Heart left ventricle (tissue), 16 donors: ENCODE results near the gene ADAM19. TPM values are rescaled to one million over a fixed set of nuclear protein-coding genes. Genes with fewer than 3 reads are reported as not detected.

Source experiments
- ATAC-seq, 4 donors: fragments of 200-7000 bp; cut with Tn5 transposase; one replicate each; pipeline ENCODE4 v1.9.1; 2020 to 2022; ENCODE audit warnings: moderate library complexity in 4 of 4, mild to moderate bottlenecking in 3 of 4, moderate number of reproducible peaks in 1 of 4
- DNase-seq, 5 donors: peaks; one replicate each; pipeline ENCODE4 v3.0.0-alpha.2; 2020
- H3K27ac ChIP-seq, 12 donors: fragments of 200-600 bp; sonication (generic) in 4 of 12; one replicate each; pipeline versions ENCODE4 v1.5.0 to v1.8.0; 2016 to 2022; ENCODE audit warnings: mild to moderate bottlenecking in 2 of 12
- H3K27me3 ChIP-seq, 9 donors: fragments of 200-600 bp; sonication (generic) in 2 of 9; one replicate each; pipeline versions ENCODE4 v1.5.1 to v1.8.0; 2016 to 2022; ENCODE audit warnings: mild to moderate bottlenecking in 3 of 9
- H3K36me3 ChIP-seq, 9 donors: fragments of 200-600 bp; sonication (generic) in 2 of 9; one replicate each; pipeline versions ENCODE4 v1.5.0 to v1.8.0; 2018 to 2022; ENCODE audit warnings: mild to moderate bottlenecking in 2 of 9
- H3K4me1 ChIP-seq, 12 donors: fragments of 200-600 bp; sonication (generic) in 4 of 12; one replicate each; pipeline versions ENCODE4 v1.5.0 to v1.8.0; 2016 to 2022; ENCODE audit warnings: mild to moderate bottlenecking in 3 of 12
- H3K4me3 ChIP-seq, 12 donors: fragments of 200-600 bp; sonication (generic) in 4 of 12; one replicate each; pipeline versions ENCODE4 v1.5.0 to v1.8.0; 2017 to 2022; ENCODE audit warnings: mild to moderate bottlenecking in 9 of 12, moderate library complexity in 4 of 12
- H3K9me3 ChIP-seq, 12 donors: fragments of 200-600 bp; sonication (generic) in 4 of 12; one replicate each; pipeline versions ENCODE4 v1.5.0 to v1.8.0; 2016 to 2022; ENCODE audit warnings: mild to moderate bottlenecking in 1 of 12
- POLR2A ChIP-seq, 2 donors: fragments of 450-650 bp; IDR thresholded peaks; one replicate each; pipeline ENCODE4 v1.6.1; 2017; ENCODE audit warnings: antibody characterized with exemption in 2 of 2, mild to moderate bottlenecking in 2 of 2, moderate library complexity in 2 of 2
- WGBS, 4 donors: extraction: QIAGEN DNeasy Blood & Tissue Kit in 2 of 4; methylation state at CpG; one replicate each; pipeline versions ENCODE4 v1.1.5 to v1.1.7; 2013 to 2018; 5-methylcytosine and 5-hydroxymethylcytosine counted together
- intact Hi-C, 10 donors: fragments of 100-400 bp; cut with DNase I; formaldehyde crosslinking; loops; one replicate each; pipeline versions ENCODE4 v1.11.1 to v1.14.2; 2022
- polyA plus RNA-seq, 2 donors: library from polyadenylated mRNA; stranded (reverse); fragments of 200-250 nt; gene quantifications; one replicate each; pipeline ENCODE4 v1.2.3, GENCODE V29; 2013
- total RNA-seq, 9 donors: library from RNA; depleted of rRNA in 2 of 9; stranded (reverse); fragments of >200 nt in 2 of 9; fragmentation: NEBNext Ultra II Directional in 3 of 9; extraction: Animal tissue kit (Norgen Biotek cat#: 25700) in 3 of 9; gene quantifications; one replicate each; pipeline versions ENCODE4 v1.1.0 to v1.2.4, GENCODE V29; 2016 to 2023
- TF ChIP-seq, protein P1 (sequence below), 12 donors: fragments of 200-600 bp; sonication (generic) in 4 of 12; IDR thresholded peaks; one replicate each; pipeline versions ENCODE4 v1.5.0 to v1.8.0; 2018 to 2022; ENCODE audit warnings: antibody characterized with exemption in 12 of 12, mild to moderate bottlenecking in 5 of 12
- donor health status: ischemic (EF 13 %, LVEDD 7.1; RV severe dilation, severe dysfunction).
- donor health status: healthy with polysubstance abuse.
- donor health status: DM: no; HTN: yes; CAD: no.
- donor health status: DM: no; HTN: no; CAD: no.
- donor health status: ischemic (EF 25% LVEDD 6.9; RV normal size, moderate dysfunction).
- donor health status: ischemic (EF 25% LVEDD 5.7; RV mildly dilated, moderate dysfunction).
- donor health status: healthy.
- donor health status: DM: yes; HTN: yes; CAD: no.
- donor health status: ischemic (EF 35%, LVEDD 5.7; RV mildly dilated, moderate dysfunction).
- donor health status: nonischemic (EF 11% LVEDD 7.7; RV severe dilation, severe dysfunction).
- donor health status: DM: yes; HTN: yes; CAD: no.
- donor health status: PGD.
- donor health status: ischemic (EF 29% LVEDD 5.4; RV normal size, mild dysfunction).
- donor health status: nonischemic (EF 23%, LVEDD 6.1; RV moderate dilation, normal function).

ADAM19 gene
- total and polyA plus RNA-seq, 11 donors = 6.5 to 47.6 (median 19.0) TPM

DNA sequence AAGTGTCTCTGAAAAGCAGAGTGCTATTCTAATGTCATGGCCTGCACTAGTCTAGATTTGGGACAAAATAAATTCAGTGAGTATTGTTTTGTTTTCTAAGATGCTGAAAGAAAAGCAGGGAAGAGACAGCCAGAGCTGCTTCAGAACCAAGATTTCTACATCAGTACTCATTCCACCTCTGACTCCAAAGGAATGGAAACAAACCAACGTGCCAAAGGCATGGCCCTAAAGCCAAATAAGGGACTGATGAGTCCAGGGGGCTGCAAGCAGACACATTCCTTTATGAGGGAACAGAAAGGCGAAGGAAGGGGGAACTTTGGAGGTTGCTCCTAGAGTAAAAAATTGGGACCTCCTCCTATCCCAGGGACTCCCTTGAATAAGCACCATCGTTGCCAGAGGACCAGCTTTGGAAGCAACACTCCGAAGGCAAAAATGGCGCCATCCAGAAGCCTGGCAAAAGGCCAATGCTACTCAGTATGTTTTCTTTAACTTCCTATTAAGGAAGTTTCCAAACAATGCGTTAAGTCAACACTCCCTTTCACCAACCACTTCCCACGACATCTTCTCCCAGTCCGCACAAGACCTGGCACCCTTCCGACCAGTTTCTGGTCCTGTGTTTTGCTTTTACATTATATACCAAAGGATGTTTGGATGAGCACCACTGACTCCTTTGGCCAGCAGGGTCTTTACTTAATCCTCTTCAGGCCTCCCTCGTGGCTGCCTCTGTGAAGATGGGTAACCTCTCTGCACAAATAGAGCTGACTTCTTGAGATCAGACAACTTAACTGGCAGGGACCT, 31.6 kb downstream of the ADAM19 start:
- H3K27ac ChIP-seq = peak overlapping the region in 8 of 12 donors; percentile 9 to 81 (median 36)
- TF ChIP-seq, protein P1, sequence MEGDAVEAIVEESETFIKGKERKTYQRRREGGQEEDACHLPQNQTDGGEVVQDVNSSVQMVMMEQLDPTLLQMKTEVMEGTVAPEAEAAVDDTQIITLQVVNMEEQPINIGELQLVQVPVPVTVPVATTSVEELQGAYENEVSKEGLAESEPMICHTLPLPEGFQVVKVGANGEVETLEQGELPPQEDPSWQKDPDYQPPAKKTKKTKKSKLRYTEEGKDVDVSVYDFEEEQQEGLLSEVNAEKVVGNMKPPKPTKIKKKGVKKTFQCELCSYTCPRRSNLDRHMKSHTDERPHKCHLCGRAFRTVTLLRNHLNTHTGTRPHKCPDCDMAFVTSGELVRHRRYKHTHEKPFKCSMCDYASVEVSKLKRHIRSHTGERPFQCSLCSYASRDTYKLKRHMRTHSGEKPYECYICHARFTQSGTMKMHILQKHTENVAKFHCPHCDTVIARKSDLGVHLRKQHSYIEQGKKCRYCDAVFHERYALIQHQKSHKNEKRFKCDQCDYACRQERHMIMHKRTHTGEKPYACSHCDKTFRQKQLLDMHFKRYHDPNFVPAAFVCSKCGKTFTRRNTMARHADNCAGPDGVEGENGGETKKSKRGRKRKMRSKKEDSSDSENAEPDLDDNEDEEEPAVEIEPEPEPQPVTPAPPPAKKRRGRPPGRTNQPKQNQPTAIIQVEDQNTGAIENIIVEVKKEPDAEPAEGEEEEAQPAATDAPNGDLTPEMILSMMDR (IDR thresholded peaks at IDR 0.05) = no peak
- no peak for TF ChIP-seq POLR2A (IDR thresholded peaks at IDR 0.05)
- no peaks in the 10 kb centered on the region for H3K9me3 ChIP-seq
- H3K4me3 ChIP-seq = no peak overlapping the region
- 50 to 73% (median 63%) methylated on average over 10 of the region's 10 CpGs for WGBS, 4 donors
- H3K4me1 ChIP-seq = peaks cover 0 to 97% (median 82%) of the 10 kb centered on the region in 12 donors
- H3K36me3 ChIP-seq = no peaks in the 10 kb centered on the region
- ATAC-seq (no peak), DNase-seq (no peak)
- intact Hi-C loops = no loop called here
- H3K27me3 ChIP-seq = no peaks in the 10 kb centered on the region

DNA sequence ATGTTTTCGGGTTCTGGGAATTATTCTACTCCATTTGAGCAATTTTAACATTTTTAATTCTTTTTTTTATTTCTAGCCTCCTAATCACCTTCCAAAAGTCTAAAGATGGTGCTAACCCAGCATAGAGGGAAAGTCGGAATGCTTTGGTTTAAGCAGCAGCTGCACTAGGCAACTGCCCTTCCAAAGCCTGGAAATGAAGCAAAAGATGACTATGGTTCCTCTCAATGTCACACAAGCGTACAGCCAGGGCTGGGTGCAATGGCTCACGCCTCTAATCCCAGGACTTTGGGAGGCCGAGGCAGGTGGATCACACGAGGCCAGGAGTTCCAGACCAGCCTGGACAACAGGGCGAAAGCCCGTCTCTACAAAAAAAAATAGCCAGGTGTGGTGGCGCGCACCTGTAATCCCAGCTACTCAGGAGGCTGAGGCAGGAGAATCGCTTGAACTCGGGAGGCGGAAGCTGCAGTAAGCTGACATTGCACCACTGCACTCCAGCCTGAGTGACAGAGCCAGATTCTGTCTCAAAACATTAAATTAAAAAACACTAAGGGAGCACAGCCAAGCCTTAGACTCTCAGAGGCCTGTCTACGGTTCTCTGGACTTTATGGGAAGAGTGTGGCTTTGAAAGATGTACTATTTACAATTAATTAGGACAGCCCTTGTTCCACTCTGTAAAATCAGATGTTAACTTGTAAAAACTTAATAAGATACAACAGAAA, 33.1 kb downstream of the ADAM19 start:
- DNase-seq (no peak), ATAC-seq (no peak)
- Histone ChIP-seq H3K9me3 (no peaks in the 10 kb centered on the region), H3K4me1 (peaks cover 0 to 97% (median 71%) of the 10 kb centered on the region in 12 donors), H3K36me3 (peaks cover 0 to 4% (median 3%) of the 10 kb centered on the region in 9 donors), H3K4me3 (no peak overlapping the region), H3K27me3 (no peaks in the 10 kb centered on the region), H3K27ac (peak overlapping the region in 7 of 12 donors; percentile 3 to 81 (median 57))
- intact Hi-C loops = no loop called here
- TF ChIP-seq, protein P1 (IDR thresholded peaks at IDR 0.05) = no peak
- no peak for TF ChIP-seq POLR2A (IDR thresholded peaks at IDR 0.05)
- WGBS, 4 donors = 76 to 91% (median 86%) methylated on average over 8 to 14 of the region's 14 CpGs

DNA sequence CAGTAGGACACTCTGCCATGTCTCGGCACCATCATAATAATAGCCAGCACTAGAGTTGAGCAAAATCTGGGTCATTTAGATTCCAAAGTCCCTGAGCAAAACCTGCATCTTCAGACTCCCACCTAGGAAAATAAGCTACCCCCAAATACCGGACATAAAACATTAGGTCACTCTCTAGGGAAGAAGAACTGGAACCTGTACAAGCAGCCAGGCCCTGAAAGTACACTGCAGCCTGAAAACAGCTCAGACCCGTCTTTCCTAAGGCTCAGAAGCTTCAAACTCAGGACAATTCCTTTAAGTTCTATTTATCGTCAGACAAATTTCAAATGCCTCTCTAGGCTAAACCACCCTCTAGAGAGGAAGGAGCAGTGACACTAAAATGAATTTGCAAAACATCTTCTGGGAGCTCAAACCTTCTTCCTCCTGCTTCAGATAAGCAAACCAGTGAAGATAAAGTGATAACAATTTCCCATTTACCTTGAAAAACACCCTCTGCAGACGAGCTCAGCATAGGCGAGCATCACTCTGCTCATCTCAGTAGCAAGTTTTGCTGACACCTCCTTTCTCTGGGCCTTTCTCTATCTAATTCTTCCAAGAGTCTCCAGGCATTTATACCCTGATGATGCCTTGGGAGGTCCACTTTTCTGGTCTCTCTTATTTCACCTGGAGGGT, 34.0 kb downstream of the ADAM19 start:
- no peak for TF ChIP-seq POLR2A (IDR thresholded peaks at IDR 0.05)
- TF ChIP-seq, protein P1 (IDR thresholded peaks at IDR 0.05) = no peak
- no peaks in the 10 kb centered on the region for H3K27me3 ChIP-seq
- H3K36me3 ChIP-seq = peaks cover 0 to 13% (median 11%) of the 10 kb centered on the region in 9 donors
- H3K4me3 ChIP-seq = peak overlapping the region in 4 of 12 donors; percentile 4 to 25 (median 10)
- DNase-seq (no peak), ATAC-seq (peak in 3 of 4 donors; percentile 34 to 52 (median 49))
- intact Hi-C loops = no loop called here
- 27 to 35% (median 34%) methylated on average over 6 of the region's 6 CpGs for WGBS, 4 donors
- peak overlapping the region in 11 of 12 donors; percentile 18 to 81 (median 45) for H3K27ac ChIP-seq
- H3K9me3 ChIP-seq = no peaks in the 10 kb centered on the region
- peaks cover 0 to 90% (median 63%) of the 10 kb centered on the region in 12 donors for H3K4me1 ChIP-seq
